Hepatocyte (in vitro differentiated cells): ENCODE measurements around the gene SLC25A38. TPM values are rescaled to one million over a fixed set of nuclear protein-coding genes. Genes with fewer than 3 reads are reported as not detected.

Experiments
- DNase-seq: peaks from one replicate; pipeline ENCODE4 v3.0.0-alpha.2; 2016; ENCODE audit warnings: low spot score
- H2AFZ ChIP-seq: fragments of 200-600 bp; sonication (generic); 2 replicates; pipeline ENCODE4 v1.6.0; 2016; ENCODE audit warnings: antibody characterized with exemption, mild to moderate bottlenecking
- H3K27ac ChIP-seq: fragments of 200-600 bp; sonication (generic); 2 replicates; pipeline ENCODE4 v1.5.1; 2016; ENCODE audit warnings: mild to moderate bottlenecking
- H3K27me3 ChIP-seq: fragments of 200-600 bp; sonication (generic); 2 replicates; pipeline ENCODE4 v1.6.1; 2016
- H3K36me3 ChIP-seq: fragments of 200-600 bp; sonication (generic); replicated peaks from 2 replicates; pipeline ENCODE4 v1.5.1; 2016; ENCODE audit warnings: low read depth; ENCODE audit not compliant: insufficient read depth
- H3K4me1 ChIP-seq: fragments of 200-600 bp; sonication (generic); 2 replicates; pipeline ENCODE4 v1.5.1; 2016; ENCODE audit warnings: mild to moderate bottlenecking, moderate library complexity; ENCODE audit not compliant: insufficient read depth
- H3K4me2 ChIP-seq: fragments of 200-600 bp; sonication (generic); 2 replicates; pipeline ENCODE4 v1.6.0; 2016
- H3K4me3 ChIP-seq: fragments of 200-600 bp; sonication (generic); 2 replicates; pipeline ENCODE4 v1.5.1; 2016; ENCODE audit warnings: mild to moderate bottlenecking
- H3K79me2 ChIP-seq: fragments of 200-600 bp; sonication (generic); 2 replicates; pipeline ENCODE4 v1.6.0; 2017; ENCODE audit warnings: mild to moderate bottlenecking
- H3K9me2 ChIP-seq: fragments of 200-600 bp; sonication (generic); replicated peaks from 2 replicates; pipeline ENCODE4 v1.6.0; 2017; ENCODE audit warnings: mild to moderate bottlenecking; ENCODE audit not compliant: insufficient read depth
- H3K9me3 ChIP-seq: fragments of 200-600 bp; sonication (generic); 2 replicates; pipeline ENCODE4 v1.5.1; 2016; ENCODE audit warnings: low read depth, mild to moderate bottlenecking
- H4K20me1 ChIP-seq: fragments of 200-600 bp; sonication (generic); 2 replicates; pipeline ENCODE4 v1.6.0; 2016; ENCODE audit warnings: mild to moderate bottlenecking; ENCODE audit not compliant: insufficient read depth, poor library complexity, severe bottlenecking
- CTCF ChIP-seq: fragments of 200-600 bp; sonication (generic); IDR thresholded peaks from 2 replicates; pipeline ENCODE4 v1.5.1; 2016; ENCODE audit warnings: antibody characterized with exemption, mild to moderate bottlenecking; ENCODE audit not compliant: poor library complexity
- EZH2 ChIP-seq: fragments of 200-600 bp; sonication (generic); IDR thresholded peaks from 2 replicates; pipeline ENCODE4 v1.6.1; 2016; ENCODE audit warnings: antibody characterized with exemption, mild to moderate bottlenecking, borderline replicate concordance
- EZH2phosphoT487 ChIP-seq: fragments of 200-600 bp; sonication (generic); IDR thresholded peaks from one replicate; pipeline ENCODE4 v1.6.1; 2018; ENCODE audit warnings: antibody characterized with exemption, mild to moderate bottlenecking, low read depth, moderate library complexity; ENCODE audit not compliant: unreplicated experiment, severe bottlenecking
- WGBS: methylation state at CpG from one replicate; pipeline ENCODE4 v1.1.6; 2016; ENCODE audit warnings: low lambda C conversion rate; ENCODE audit errors: missing lambda C conversion rate; 5-methylcytosine and 5-hydroxymethylcytosine counted together
- polyA plus RNA-seq: library from polyadenylated mRNA; unstranded; fragments of >200 nt; fragmentation: Nextera tagmentation; extraction: Ambion mirVana; gene quantifications from 2 replicates; pipeline ENCODE4 v1.2.1, GENCODE V29; 2016
- total RNA-seq: library from RNA; depleted of rRNA; stranded (reverse); fragments of >200 nt; gene quantifications from 2 replicates; pipeline ENCODE4 v1.2.3, GENCODE V29; 2014

The SLC25A38 gene
- total and polyA plus RNA-seq, 2 experiments from 2014 or later = 35.7 to 37.2 TPM

GRCh38 chr3:39381432-39381831, 1.7 kb upstream of the SLC25A38 start:
- TF ChIP-seq EZH2 = no peak
- no peak for TF ChIP-seq EZH2phosphoT487
- TF ChIP-seq CTCF = no peak
- no peak for DNase-seq
- H2AFZ ChIP-seq = no peak overlapping the region
- no peak overlapping the region for H3K4me3 ChIP-seq
- no peaks in the 10 kb centered on the region for H3K9me3 ChIP-seq
- peaks cover 21% of the 10 kb centered on the region for H4K20me1 ChIP-seq
- peaks cover 21% of the 10 kb centered on the region for H3K4me1 ChIP-seq
- H3K79me2 ChIP-seq = peaks cover 28% of the 10 kb centered on the region
- H3K27me3 ChIP-seq = no peaks in the 10 kb centered on the region
- no peaks in the 10 kb centered on the region for H3K36me3 ChIP-seq
- 98% methylated on average over 3 of the region's 3 CpGs for WGBS
- no peak overlapping the region for H3K4me2 ChIP-seq
- no peak overlapping the region for H3K27ac ChIP-seq
- no peaks in the 10 kb centered on the region for H3K9me2 ChIP-seq

GRCh38 chr3:39383881-39384664, 903 bp downstream of the SLC25A38 start:
- Histone ChIP-seq H4K20me1 (peaks cover 44% of the 10 kb centered on the region), H3K9me2 (no peaks in the 10 kb centered on the region), H3K27ac (peak overlapping the region; percentile 98), H3K79me2 (peaks cover 55% of the 10 kb centered on the region), H3K27me3 (no peaks in the 10 kb centered on the region), H2AFZ (peak overlapping the region; percentile 95), H3K9me3 (no peaks in the 10 kb centered on the region), H3K4me1 (peaks cover 34% of the 10 kb centered on the region), H3K4me3 (peak overlapping the region; percentile 50), H3K36me3 (no peaks in the 10 kb centered on the region), H3K4me2 (peak overlapping the region; percentile 83)
- TF ChIP-seq EZH2 = no peak
- no peak for TF ChIP-seq EZH2phosphoT487
- no peak for TF ChIP-seq CTCF
- under 1% methylated on average over 65 of the region's 66 CpGs for WGBS
- DNase-seq = peak; percentile 99

GRCh38 chr3:39384665-39385000, 1.5 kb downstream of the SLC25A38 start:
- no peaks in the 10 kb centered on the region for H3K9me2 ChIP-seq
- peaks cover 60% of the 10 kb centered on the region for H3K79me2 ChIP-seq
- H4K20me1 ChIP-seq = peaks cover 50% of the 10 kb centered on the region
- DNase-seq = no peak
- H3K27me3 ChIP-seq = no peaks in the 10 kb centered on the region
- 74% methylated on average over 14 of the region's 14 CpGs for WGBS
- H3K4me2 ChIP-seq = peak overlapping the region; percentile 83
- no peaks in the 10 kb centered on the region for H3K36me3 ChIP-seq
- peak overlapping the region; percentile 74 for H3K27ac ChIP-seq
- H3K4me1 ChIP-seq = peaks cover 34% of the 10 kb centered on the region
- H3K9me3 ChIP-seq = no peaks in the 10 kb centered on the region
- no peak for TF ChIP-seq EZH2
- TF ChIP-seq EZH2phosphoT487 = no peak
- no peak for TF ChIP-seq CTCF
- H3K4me3 ChIP-seq = peak overlapping the region; percentile 50
- no peak overlapping the region for H2AFZ ChIP-seq
